Hematopoietic multipotent progenitor cell treated with erythropoietin and hydrocortisone succinate and interleukin-3 and kit ligand, for 6 days (in vitro differentiated cells): Measurements from ENCODE around the gene AVPI1.
A peak's percentile ranks its signal among the peaks of the same experiment; 100 is the strongest.
"Not testable (repeated sequence)": the region's sequence is repeated elsewhere in the genome, so short reads cannot be mapped to it uniquely, and the experiment has no call there.

Source experiments
- DNase-seq: peaks from one replicate; pipeline ENCODE4 v3.0.0-alpha.2; 2015

AVPI1 gene

DNA sequence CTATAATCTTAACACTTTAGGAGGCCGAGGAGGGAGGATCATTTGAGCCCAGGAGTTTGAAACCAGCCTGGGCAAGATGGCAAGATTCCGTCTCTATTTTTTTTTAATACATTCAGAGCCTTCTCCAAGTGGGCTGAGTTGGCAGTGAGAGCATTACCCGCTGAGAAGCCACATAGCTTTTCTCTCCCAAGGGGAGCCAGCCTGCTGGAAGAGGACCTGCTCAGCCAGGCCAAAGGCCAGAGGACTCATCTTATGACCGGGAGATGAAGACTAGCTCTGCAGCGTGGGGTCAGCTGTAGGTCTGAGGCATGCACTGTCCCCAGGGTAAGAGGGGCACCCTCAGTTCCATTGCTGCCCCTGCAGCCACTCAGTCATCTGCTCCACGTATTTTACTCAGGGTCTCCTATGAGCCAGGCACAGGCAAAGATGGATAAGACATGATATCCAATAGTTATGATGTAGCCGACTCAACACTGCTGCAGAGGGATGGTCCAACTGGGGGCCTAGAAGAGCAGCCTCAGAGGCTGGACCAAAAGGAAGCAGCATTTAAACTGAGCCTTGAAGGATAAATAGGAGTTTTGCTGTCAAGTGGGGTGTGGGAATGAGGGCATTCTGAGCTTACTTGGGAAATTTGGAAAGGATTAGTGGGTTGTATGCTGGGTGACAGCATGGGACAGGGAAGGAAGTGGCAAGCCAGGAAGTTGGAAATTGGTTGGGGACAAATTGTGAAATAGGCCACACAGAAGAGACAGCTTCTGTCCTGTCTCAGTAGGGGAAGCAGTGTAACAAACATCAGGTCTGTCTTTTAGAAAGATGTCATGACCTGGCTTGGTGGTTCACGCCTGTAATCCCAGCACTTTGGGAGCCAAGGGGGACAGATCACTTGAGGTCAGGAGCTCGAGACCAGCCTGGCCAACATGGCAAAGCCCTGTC, 24.9 kb upstream of the AVPI1 start:
- no peak for DNase-seq

DNA sequence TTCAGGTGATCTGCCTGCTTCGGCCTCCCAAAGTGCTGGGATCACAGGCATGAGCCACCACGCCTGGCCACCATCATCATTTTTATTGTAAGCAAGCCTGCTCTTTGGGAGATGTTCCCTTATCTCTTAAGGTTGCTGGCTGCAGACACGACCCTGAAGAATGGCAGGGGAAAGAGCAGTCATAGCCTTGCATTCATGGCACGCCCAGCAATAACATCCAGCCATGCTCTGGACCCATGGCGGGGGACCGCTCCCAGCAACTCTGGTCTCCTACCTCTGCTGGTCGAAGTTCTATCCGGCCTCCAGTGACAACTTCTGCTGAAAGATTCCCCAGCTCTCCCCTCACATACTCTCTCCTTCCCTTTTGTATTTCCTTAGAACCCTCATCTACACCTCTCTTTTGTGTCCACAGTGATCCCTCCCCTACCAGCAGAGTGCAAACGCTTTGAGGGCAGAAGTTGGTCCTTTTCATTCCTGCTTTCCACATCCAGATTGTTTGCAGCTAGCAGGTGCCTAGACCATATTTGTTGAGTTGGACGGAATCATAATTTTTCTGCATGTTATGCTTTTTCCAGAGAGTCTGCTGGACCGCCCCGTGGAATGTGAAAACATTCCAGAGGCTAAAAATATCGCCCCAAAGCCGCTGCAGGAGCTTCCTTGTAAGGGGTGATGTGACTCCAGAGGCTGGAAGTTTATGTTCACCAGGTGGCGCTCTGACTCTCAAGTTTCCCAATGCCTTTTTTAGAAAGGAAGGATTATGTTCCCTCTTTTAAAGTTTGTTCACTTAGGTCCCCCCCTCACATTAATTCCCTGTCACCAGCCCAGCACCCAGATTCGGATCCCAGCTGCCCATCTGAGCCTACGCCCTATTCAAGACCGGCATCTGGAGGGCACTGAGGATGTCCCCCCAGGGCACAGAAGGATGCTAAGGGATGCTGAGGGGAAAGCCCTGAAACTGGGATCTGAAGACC, 22.2 kb upstream of the AVPI1 start:
- DNase-seq, result peak; percentile 79

GRCh38 chr10:97708167-97708566, 21.1 kb upstream of the AVPI1 start:
- no peak for DNase-seq

DNA sequence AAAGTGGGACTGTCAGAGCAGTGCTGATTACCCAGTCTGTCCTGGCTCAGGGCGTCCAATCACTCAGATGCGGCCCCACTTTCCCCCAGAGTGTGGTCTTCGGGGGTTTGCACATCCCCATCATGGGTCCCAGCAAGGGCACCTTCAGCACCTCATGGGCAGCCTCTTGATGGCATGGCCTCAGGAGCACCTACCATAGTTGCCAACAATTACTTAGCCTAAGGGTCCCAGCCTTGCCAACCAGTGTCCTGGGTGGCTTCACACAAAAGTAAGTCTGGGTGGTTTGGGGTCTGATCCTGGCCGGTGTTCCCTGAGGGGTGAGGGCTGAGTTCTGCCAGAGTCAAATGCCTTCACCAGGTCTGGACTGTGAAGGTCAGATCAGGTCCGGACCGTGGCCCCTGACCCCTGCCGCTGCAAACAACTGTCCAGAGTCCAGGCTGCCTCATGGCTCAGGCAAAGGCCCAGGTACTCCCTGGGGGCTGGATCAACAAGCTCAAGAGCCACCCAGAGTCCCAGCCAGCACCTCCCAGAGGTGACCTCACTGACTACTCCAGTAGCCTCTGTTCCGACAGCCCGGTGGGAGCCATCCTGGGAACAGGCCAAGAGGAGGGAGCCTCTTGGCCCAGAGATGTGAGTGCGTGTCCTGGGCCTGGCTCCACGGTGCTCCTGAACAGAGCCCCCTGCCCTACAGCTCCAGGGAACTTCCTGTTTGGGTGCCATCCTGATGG, 20.3 kb upstream of the AVPI1 start:
- no peak for DNase-seq

GRCh38 chr10:97705006-97705670, 18.1 kb upstream of the AVPI1 start:
- no peak for DNase-seq

- DNase-seq, result no peak
These were observed 17.3 kb upstream of the AVPI1 start for GRCh38 chr10:97704341-97704740.

GRCh38 chr10:97703398-97704067, 16.5 kb upstream of the AVPI1 start:
- no peak for DNase-seq

DNA sequence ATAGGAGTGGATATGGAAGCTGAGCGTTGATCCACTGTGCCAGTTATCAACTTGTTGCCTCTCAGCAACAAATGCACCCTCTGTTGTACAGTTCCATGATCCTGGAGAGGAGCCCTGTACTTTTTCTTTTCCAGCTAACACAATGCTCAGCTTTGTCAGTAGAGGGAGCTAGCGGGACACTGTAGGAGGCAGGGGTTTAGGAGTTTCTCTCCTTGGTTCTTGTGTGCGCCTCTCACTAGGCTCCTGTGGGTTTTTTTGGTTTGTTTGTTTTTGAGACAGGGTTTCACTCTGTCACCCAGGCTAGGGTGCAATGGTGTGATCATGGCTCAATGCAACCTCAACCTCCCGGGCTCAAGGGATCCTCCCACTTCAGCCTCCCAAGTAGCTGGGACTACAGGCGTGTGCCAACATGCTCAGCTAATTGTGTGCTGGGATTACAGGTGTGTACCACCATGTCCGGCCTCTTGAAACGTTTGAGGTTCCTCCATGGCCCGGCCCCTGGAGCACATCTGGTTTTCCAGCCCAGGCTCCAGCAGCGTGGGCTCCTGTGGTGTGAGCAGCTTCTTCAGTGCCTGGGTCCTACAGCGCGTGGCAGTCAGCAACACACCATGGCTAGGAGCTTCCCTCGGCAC, 14.5 kb upstream of the AVPI1 start:
- peak; percentile 93 for DNase-seq

DNA sequence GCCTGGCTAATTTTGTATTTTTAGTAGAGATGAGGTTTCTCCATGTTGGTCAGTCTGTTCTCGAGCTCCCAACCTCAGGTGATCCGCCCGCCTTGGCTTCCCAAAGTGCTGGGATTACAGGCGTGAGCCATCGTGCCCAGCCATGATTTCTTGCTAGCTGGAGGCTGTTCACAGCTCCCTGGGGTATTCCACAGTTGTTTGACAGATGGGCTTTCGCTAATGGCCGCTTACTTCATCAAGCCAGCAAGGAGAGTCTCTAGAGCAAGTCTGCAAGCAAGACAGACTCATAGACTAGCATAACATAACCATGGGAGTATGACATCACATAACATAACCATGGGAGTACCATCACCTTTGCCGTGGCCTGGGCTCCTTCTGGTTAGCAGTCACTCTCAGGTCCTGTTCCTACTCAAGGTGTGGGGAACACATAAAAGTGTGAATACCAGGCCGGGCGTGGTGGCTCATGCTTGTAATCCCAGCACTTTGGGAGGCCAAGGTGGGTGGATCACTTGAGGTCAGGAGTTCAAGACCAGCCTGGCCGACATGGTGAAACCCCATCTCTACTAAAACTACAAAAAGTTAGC, 11.1 kb upstream of the AVPI1 start:
- not testable (repeated sequence) for DNase-seq

- DNase-seq, result no peak
These were observed 3.1 kb upstream of the AVPI1 start for GRCh38 chr10:97690133-97690532.

DNA sequence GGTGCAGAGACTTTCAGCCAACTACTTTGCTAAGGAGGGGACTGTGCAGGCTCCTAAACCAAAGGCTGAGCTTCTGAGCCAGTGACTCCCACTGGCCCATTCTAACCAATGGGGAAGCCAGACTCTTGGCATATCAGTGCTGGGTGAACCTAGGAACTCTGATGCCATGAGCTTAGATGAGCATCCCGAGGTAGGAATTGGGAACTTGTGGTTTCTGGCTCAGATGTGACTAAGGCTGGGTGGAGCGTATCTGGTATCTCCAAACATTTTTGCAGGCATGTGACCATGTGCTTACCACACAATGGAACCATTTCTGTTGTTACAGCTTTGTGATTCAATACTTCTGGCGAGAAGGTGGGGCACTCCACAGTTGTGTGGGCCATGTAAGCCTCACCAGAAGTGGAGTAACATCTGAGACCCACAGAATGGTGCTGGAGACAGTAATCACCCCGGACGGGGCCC, 2.5 kb upstream of the AVPI1 start:
- peak; percentile 79 for DNase-seq

- DNase-seq, result peak; percentile 32
These were observed 1.0 kb upstream of the AVPI1 start for GRCh38 chr10:97687785-97688781.

DNA sequence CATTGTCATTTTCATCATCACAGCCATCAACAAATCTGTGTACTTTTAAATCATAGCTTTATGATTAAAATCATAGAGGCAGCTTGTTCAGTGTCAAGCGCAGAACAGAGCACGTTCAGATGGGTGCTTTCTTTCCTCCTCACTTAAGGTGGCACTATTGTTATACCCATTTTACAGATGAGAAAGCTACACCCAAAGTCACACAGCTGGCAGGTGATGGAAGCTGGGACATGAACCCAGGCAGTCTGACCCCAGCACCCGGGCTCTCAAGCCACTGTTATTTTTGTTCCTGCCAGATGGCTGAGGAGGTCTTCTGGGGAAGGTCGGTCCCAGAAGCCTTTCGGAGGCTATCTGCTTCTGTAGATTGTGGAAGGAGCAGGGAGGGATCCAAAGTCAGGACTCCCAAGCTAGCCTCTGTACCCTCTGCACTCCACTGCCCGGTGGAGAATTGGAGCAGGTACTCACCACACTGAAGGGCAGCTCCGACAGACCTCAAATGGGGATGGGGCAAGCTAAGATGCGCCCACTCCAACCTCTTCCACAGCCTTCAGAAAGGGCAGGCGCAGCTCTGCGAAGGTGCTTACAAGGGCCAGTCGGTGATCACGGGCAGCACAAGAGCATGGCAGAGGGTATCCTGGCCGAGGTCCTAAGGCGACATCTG, 610 bp downstream of the AVPI1 start:
- DNase-seq, result peak; percentile 64

- DNase-seq, result peak; percentile 30
These were observed 1.6 kb downstream of the AVPI1 start for GRCh38 chr10:97685395-97685958.

DNA sequence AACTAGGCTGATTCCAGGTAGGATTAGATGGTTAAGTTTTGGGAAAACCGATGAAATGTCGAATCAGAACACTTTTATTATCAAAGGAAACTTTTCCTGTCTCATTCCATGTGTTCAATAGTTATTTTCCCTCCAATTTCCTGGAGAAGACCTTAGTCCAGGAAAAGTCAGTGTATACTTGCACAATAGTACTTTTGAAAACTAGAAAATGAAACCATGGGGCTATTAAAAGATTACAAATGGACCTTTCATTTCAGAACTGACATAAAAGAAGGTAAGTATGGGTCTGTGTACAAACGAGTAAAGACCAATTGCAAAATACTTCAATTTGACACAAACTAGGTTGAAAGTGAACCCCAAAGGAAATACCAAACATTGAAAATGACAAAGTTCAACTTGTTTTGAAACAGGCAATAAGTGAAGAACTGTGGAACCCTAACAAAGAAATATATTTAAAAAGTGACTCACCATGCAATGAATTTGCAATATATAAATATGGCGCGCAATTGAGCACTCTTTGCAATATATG, 2.1 kb downstream of the AVPI1 start:
- no peak for DNase-seq

GRCh38 chr10:97684368-97684713, 2.7 kb downstream of the AVPI1 start:
- DNase-seq, result not testable (repeated sequence)

GRCh38 chr10:97683556-97684367, 3.3 kb downstream of the AVPI1 start:
- DNase-seq, result no peak
